Neural progenitor cell (in vitro differentiated cells): ENCODE results near the gene BTAF1.

Experiments used
- EZH2 ChIP-seq: fragments of 200-600 bp; sonication (generic); IDR thresholded peaks from 2 replicates; pipeline ENCODE4 v1.6.1; 2017; ENCODE audit warnings: antibody characterized with exemption, mild to moderate bottlenecking, moderate library complexity
- TF ChIP-seq, protein P1 (sequence below): fragments of 200-600 bp; sonication (generic); IDR thresholded peaks from 2 replicates; pipeline ENCODE4 v1.5.1; 2017; ENCODE audit warnings: antibody characterized with exemption, mild to moderate bottlenecking

DNA sequence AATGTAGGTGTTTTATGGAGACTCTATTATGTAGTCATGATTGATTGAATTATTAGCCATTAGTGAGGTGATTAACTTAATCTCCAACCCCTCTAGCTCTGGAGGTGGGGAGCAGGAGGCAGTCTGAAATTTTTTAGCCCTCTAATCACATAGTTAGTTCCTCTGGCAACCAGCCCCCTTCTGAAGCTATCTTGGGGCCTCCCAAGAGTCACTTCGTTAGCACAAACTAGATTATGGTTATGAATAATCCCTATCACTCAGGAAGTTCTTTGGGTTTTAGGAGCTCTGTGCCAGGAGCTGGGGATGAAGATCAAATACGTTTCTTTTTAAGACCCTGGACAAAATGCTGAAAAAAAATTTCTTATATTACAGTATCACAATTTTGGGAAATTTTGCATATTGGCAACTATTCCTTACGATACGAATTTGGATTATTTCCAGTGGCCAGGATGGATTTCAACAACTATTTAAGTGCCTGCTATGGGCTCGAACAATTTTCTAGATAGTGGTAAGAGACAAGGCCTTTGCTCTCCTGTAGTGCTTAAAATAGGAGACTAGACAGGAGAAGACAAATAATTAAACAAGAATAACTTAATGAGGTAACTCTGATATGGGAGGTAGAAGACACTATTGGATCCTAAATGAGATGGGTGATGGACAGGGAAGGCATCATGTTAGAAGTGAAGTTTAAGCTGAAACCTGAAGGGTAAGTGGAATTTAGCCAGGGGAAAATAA lies 52.9 kb downstream of the BTAF1 start:
- TF ChIP-seq, protein P1, sequence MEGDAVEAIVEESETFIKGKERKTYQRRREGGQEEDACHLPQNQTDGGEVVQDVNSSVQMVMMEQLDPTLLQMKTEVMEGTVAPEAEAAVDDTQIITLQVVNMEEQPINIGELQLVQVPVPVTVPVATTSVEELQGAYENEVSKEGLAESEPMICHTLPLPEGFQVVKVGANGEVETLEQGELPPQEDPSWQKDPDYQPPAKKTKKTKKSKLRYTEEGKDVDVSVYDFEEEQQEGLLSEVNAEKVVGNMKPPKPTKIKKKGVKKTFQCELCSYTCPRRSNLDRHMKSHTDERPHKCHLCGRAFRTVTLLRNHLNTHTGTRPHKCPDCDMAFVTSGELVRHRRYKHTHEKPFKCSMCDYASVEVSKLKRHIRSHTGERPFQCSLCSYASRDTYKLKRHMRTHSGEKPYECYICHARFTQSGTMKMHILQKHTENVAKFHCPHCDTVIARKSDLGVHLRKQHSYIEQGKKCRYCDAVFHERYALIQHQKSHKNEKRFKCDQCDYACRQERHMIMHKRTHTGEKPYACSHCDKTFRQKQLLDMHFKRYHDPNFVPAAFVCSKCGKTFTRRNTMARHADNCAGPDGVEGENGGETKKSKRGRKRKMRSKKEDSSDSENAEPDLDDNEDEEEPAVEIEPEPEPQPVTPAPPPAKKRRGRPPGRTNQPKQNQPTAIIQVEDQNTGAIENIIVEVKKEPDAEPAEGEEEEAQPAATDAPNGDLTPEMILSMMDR: no peak
- no peak for TF ChIP-seq EZH2
